ENCODE data around the gene PRTG.
"Not testable (repeated sequence)": the region's sequence is repeated elsewhere in the genome, so short reads cannot be mapped to it uniquely, and the experiment has no call there.

Gene PRTG

GRCh38 chr15:55694652-55695150, 48.3 kb downstream of the PRTG start:
- Histone ChIP-seq H2AFZ (ENCODE audit: low read depth, low read length) (no peak overlapping the region), H3K36me3 (replicated peaks; ENCODE audit: low read depth, low read length) (no peaks in the 10 kb centered on the region), H4K20me1 (ENCODE audit: insufficient read depth, low read length) (no peaks in the 10 kb centered on the region), H3K4me3 (ENCODE audit: low read length) (no peak overlapping the region), H3K9me3 (ENCODE audit: insufficient read depth, low read length) (no peaks in the 10 kb centered on the region), H3K27ac (ENCODE audit: low read length) (peak overlapping the region; percentile 45), H3K27me3 (ENCODE audit: low read depth, low read length) (no peaks in the 10 kb centered on the region), H3K9ac (ENCODE audit: low read length) (no peak overlapping the region), H3K4me1 (ENCODE audit: low read length) (peaks cover 20% of the 10 kb centered on the region), H3K4me2 (ENCODE audit: low read length) (peak overlapping the region; percentile 19; the same call in 1 of the 2 replicates), H3K79me2 (ENCODE audit: low read length) (no peaks in the 10 kb centered on the region)
- TF ChIP-seq EZH2phosphoT487 (IDR thresholded peaks at IDR 0.05; ENCODE audit: low read depth) (no peak), CTCF (IDR thresholded peaks at IDR 0.05; ENCODE audit: low read depth, low read length) (no peak)

- not testable (repeated sequence) for H3K9ac ChIP-seq (ENCODE audit: low read length); H2AFZ ChIP-seq (ENCODE audit: low read depth, low read length); H3K9me3 ChIP-seq (ENCODE audit: insufficient read depth, low read length); H3K4me3 ChIP-seq (ENCODE audit: low read length); H3K36me3 ChIP-seq (replicated peaks; ENCODE audit: low read depth, low read length); H4K20me1 ChIP-seq (ENCODE audit: insufficient read depth, low read length); H3K4me2 ChIP-seq (ENCODE audit: low read length); H3K27ac ChIP-seq (ENCODE audit: low read length); H3K27me3 ChIP-seq (ENCODE audit: low read depth, low read length); H3K79me2 ChIP-seq (ENCODE audit: low read length)
- peaks cover 20% of the 10 kb centered on the region for H3K4me1 ChIP-seq (ENCODE audit: low read length)
Observed at GRCh38 chr15:55693116-55693515, 49.8 kb downstream of the PRTG start.

- Histone ChIP-seq H3K79me2 (ENCODE audit: low read length) (no peaks in the 10 kb centered on the region), H2AFZ (ENCODE audit: low read depth, low read length) (no peak overlapping the region), H3K9ac (ENCODE audit: low read length) (no peak overlapping the region), H4K20me1 (ENCODE audit: insufficient read depth, low read length) (no peaks in the 10 kb centered on the region), H3K27ac (ENCODE audit: low read length) (no peak overlapping the region), H3K4me1 (ENCODE audit: low read length) (peaks cover 29% of the 10 kb centered on the region), H3K4me3 (ENCODE audit: low read length) (no peak overlapping the region), H3K4me2 (ENCODE audit: low read length) (no peak overlapping the region), H3K27me3 (ENCODE audit: low read depth, low read length) (no peaks in the 10 kb centered on the region), H3K9me3 (ENCODE audit: insufficient read depth, low read length) (no peaks in the 10 kb centered on the region), H3K36me3 (replicated peaks; ENCODE audit: low read depth, low read length) (no peaks in the 10 kb centered on the region)
- TF ChIP-seq CTCF (IDR thresholded peaks at IDR 0.05; ENCODE audit: low read depth, low read length): no peak
- no peak for TF ChIP-seq EZH2phosphoT487 (IDR thresholded peaks at IDR 0.05; ENCODE audit: low read depth)
Observed at GRCh38 chr15:55687792-55688191, 55.2 kb downstream of the PRTG start.

GRCh38 chr15:55685286-55685685, 57.7 kb downstream of the PRTG start:
- H3K27me3 ChIP-seq (ENCODE audit: low read depth, low read length): no peaks in the 10 kb centered on the region
- H3K9me3 ChIP-seq (ENCODE audit: insufficient read depth, low read length): no peaks in the 10 kb centered on the region
- H3K4me2 ChIP-seq (ENCODE audit: low read length): peak overlapping the region; percentile 16; the same call in 1 of the 2 replicates
- no peak overlapping the region for H3K9ac ChIP-seq (ENCODE audit: low read length)
- no peak overlapping the region for H3K27ac ChIP-seq (ENCODE audit: low read length)
- no peaks in the 10 kb centered on the region for H4K20me1 ChIP-seq (ENCODE audit: insufficient read depth, low read length)
- H3K79me2 ChIP-seq (ENCODE audit: low read length): no peaks in the 10 kb centered on the region
- H3K4me1 ChIP-seq (ENCODE audit: low read length): peaks cover 30% of the 10 kb centered on the region
- no peak overlapping the region for H2AFZ ChIP-seq (ENCODE audit: low read depth, low read length)
- H3K4me3 ChIP-seq (ENCODE audit: low read length): no peak overlapping the region
- no peaks in the 10 kb centered on the region for H3K36me3 ChIP-seq (replicated peaks; ENCODE audit: low read depth, low read length)
- no peak for TF ChIP-seq EZH2phosphoT487 (IDR thresholded peaks at IDR 0.05; ENCODE audit: low read depth)

- no peak overlapping the region for H3K27ac ChIP-seq (ENCODE audit: low read length)
Observed at GRCh38 chr15:55683376-55683775, 59.6 kb downstream of the PRTG start.

More at GRCh38 chr15:55683376-55683775, 59.6 kb downstream of the PRTG start:
- no peak for TF ChIP-seq EZH2phosphoT487 (IDR thresholded peaks at IDR 0.05; ENCODE audit: low read depth)
- no peak for TF ChIP-seq CTCF (IDR thresholded peaks at IDR 0.05; ENCODE audit: low read depth, low read length)
- H3K9me3 ChIP-seq (ENCODE audit: insufficient read depth, low read length): no peaks in the 10 kb centered on the region
- no peak overlapping the region for H3K4me3 ChIP-seq (ENCODE audit: low read length)
- H4K20me1 ChIP-seq (ENCODE audit: insufficient read depth, low read length): no peaks in the 10 kb centered on the region
- no peaks in the 10 kb centered on the region for H3K36me3 ChIP-seq (replicated peaks; ENCODE audit: low read depth, low read length)
- no peaks in the 10 kb centered on the region for H3K27me3 ChIP-seq (ENCODE audit: low read depth, low read length)
- H3K4me2 ChIP-seq (ENCODE audit: low read length): no peak overlapping the region
- no peaks in the 10 kb centered on the region for H3K79me2 ChIP-seq (ENCODE audit: low read length)
- H2AFZ ChIP-seq (ENCODE audit: low read depth, low read length): no peak overlapping the region
- no peak overlapping the region for H3K9ac ChIP-seq (ENCODE audit: low read length)
- peaks cover 24% of the 10 kb centered on the region for H3K4me1 ChIP-seq (ENCODE audit: low read length)

All from OCI-LY3 (cell line).